IMR-90 (cell line): ENCODE data around the gene CROT. TPM values are rescaled to one million over a fixed set of nuclear protein-coding genes. Genes with fewer than 3 reads are reported as not detected.
A peak's percentile ranks its signal among the peaks of the same experiment; 100 is the strongest.

Experiments
- ATAC-seq: fragments of 200-7000 bp; cut with Tn5 transposase; 2 replicates; pipeline ENCODE4 v1.9.1; 2020; ENCODE audit warnings: low read depth, mild to moderate bottlenecking, moderate library complexity
- BruUV-seq: library from RNA; stranded (reverse); fragments of 400-500 nt; replicated peaks from 2 replicates; lab custom pipeline; 2021; lab: Mats Ljungman, UMichigan
- CTCF ChIA-PET: fragments of 300-600 bp; formaldehyde crosslinking; extraction: SDS; loops from one replicate; lab custom pipeline; 2021; ENCODE audit warnings: antibody characterized with exemption; lab: Yijun Ruan, JAX
- POLR2A ChIA-PET: fragments of 300-600 bp; sonication (Branson Sonifier 250); formaldehyde crosslinking; loops from one replicate; lab custom pipeline; 2022; ENCODE audit warnings: antibody characterized with exemption; ENCODE audit not compliant: unreplicated experiment; lab: Charles Lee
- DNase-seq: peaks from one replicate; pipeline ENCODE4 v3.0.0; 2013
- H2AFZ ChIP-seq: replicated peaks from 2 replicates; pipeline ENCODE3; 2013; ENCODE audit warnings: low read length, mild to moderate bottlenecking; ENCODE audit not compliant: poor library complexity
- H2AK5ac ChIP-seq: 2 replicates; pipeline ENCODE4 v1.6.1; 2013; ENCODE audit warnings: low read depth, low read length, inconsistent platforms
- H2AK9ac ChIP-seq: replicated peaks from 2 replicates; pipeline ENCODE3; 2013; ENCODE audit warnings: mild to moderate bottlenecking, low read depth, low read length, moderate library complexity; ENCODE audit not compliant: poor library complexity
- H2BK120ac ChIP-seq: 2 replicates; pipeline ENCODE4 v1.6.1; 2013; ENCODE audit warnings: low read depth, low read length, inconsistent platforms
- H2BK15ac ChIP-seq: 3 replicates; pipeline ENCODE4 v1.6.1; 2013; ENCODE audit warnings: low read depth, low read length, inconsistent platforms
- H2BK20ac ChIP-seq: 2 replicates; pipeline ENCODE4 v1.6.1; 2013; ENCODE audit warnings: low read depth, mild to moderate bottlenecking, inconsistent platforms, low read length, moderate library complexity
- H2BK5ac ChIP-seq: 2 replicates; pipeline ENCODE4 v1.6.1; 2013; ENCODE audit warnings: mild to moderate bottlenecking, low read depth, low read length, inconsistent platforms; ENCODE audit not compliant: poor library complexity, severe bottlenecking
- H3K14ac ChIP-seq: replicated peaks from 2 replicates; pipeline ENCODE4 v1.6.1; 2013; ENCODE audit warnings: low read depth, low read length, inconsistent platforms
- H3K18ac ChIP-seq: 2 replicates; pipeline ENCODE4 v1.6.1; 2013; ENCODE audit warnings: low read depth, low read length, control low read depth
- H3K23ac ChIP-seq: 2 replicates; pipeline ENCODE4 v1.6.1; 2013; ENCODE audit warnings: low read depth, low read length, inconsistent platforms
- H3K27ac ChIP-seq: 2 replicates; pipeline ENCODE4 v1.5.1; 2013; ENCODE audit warnings: mild to moderate bottlenecking, control low read depth, low read length; ENCODE audit not compliant: insufficient read depth
- H3K27me3 ChIP-seq: 2 replicates; pipeline ENCODE4 v1.6.1; 2013; ENCODE audit warnings: low read length; ENCODE audit not compliant: control insufficient read depth, insufficient read depth
- H3K36me3 ChIP-seq: 2 replicates; pipeline ENCODE4 v1.6.1; 2013; ENCODE audit warnings: low read length, mixed read lengths; ENCODE audit not compliant: control insufficient read depth, insufficient read depth
- H3K4ac ChIP-seq: 2 replicates; pipeline ENCODE4 v1.6.1; 2013; ENCODE audit warnings: low read depth, low read length, inconsistent platforms
- H3K4me1 ChIP-seq: 2 replicates; pipeline ENCODE4 v1.6.1; 2013; ENCODE audit warnings: low read length, mixed read lengths; ENCODE audit not compliant: control insufficient read depth, insufficient read depth
- H3K4me2 ChIP-seq: 2 replicates; pipeline ENCODE4 v1.6.1; 2013; ENCODE audit warnings: low read depth, mild to moderate bottlenecking, control low read depth, low read length, moderate library complexity
- H3K4me3 ChIP-seq: 2 replicates; pipeline ENCODE4 v1.5.1; 2013; ENCODE audit warnings: low read depth, mild to moderate bottlenecking, control low read depth, low read length, moderate library complexity; ENCODE audit not compliant: insufficient read depth
- H3K56ac ChIP-seq: 2 replicates; pipeline ENCODE4 v1.6.1; 2013; ENCODE audit warnings: low read length, inconsistent platforms; ENCODE audit not compliant: insufficient read depth; ENCODE audit errors: extremely low read depth
- H3K79me1 ChIP-seq, 2 experiments: 2 replicates each; pipeline ENCODE4 v1.6.1; 2013; ENCODE audit warnings: low read length in 2 of 2, inconsistent platforms in 1 of 2, low read depth in 1 of 2
- H3K9ac ChIP-seq: 2 replicates; pipeline ENCODE4 v1.6.1; 2013; ENCODE audit warnings: low read depth, low read length, control low read depth
- H3K9me1 ChIP-seq: 2 replicates; pipeline ENCODE4 v1.6.1; 2013; ENCODE audit warnings: low read length, inconsistent platforms; ENCODE audit not compliant: insufficient read depth
- H3K9me3 ChIP-seq: 2 replicates; pipeline ENCODE4 v1.6.1; 2013; ENCODE audit warnings: low read length; ENCODE audit not compliant: control insufficient read depth, insufficient read depth
- H4K20me1 ChIP-seq: 2 replicates; pipeline ENCODE4 v1.6.1; 2013; ENCODE audit warnings: low read length, inconsistent platforms; ENCODE audit not compliant: insufficient read depth
- H4K5ac ChIP-seq: 2 replicates; pipeline ENCODE4 v1.6.1; 2013; ENCODE audit warnings: mild to moderate bottlenecking, low read depth, low read length, control low read depth
- H4K8ac ChIP-seq, 2 experiments: 2 replicates each; pipeline ENCODE4 v1.6.1; 2013; ENCODE audit warnings: low read depth in 2 of 2, low read length in 2 of 2, control low read depth in 1 of 2, inconsistent platforms in 1 of 2
- H4K91ac ChIP-seq: 2 replicates; pipeline ENCODE4 v1.6.1; 2013; ENCODE audit warnings: low read depth, low read length, inconsistent platforms; ENCODE audit not compliant: insufficient read depth
- CEBPB ChIP-seq: IDR thresholded peaks from 2 replicates; pipeline ENCODE4 v1.6.1; 2012; ENCODE audit warnings: low read depth, low read length, improper control_type of control experiment
- CHD1 ChIP-seq: IDR thresholded peaks from 2 replicates; pipeline ENCODE4 v1.6.1; 2012; ENCODE audit warnings: low read depth, low read length, improper control_type of control experiment
- ELK1 ChIP-seq: fragments of 150-350 bp; IDR thresholded peaks from 2 replicates; pipeline ENCODE4 v1.6.1; 2016; ENCODE audit warnings: low read depth, mild to moderate bottlenecking, low read length, moderate library complexity, borderline replicate concordance
- FOS ChIP-seq: fragments of 150-350 bp; IDR thresholded peaks from 2 replicates; pipeline ENCODE4 v1.6.1; 2016; ENCODE audit warnings: low read depth, low read length
- MAFK ChIP-seq: IDR thresholded peaks from 2 replicates; pipeline ENCODE4 v1.6.1; 2012; ENCODE audit warnings: low read depth, low read length, improper control_type of control experiment
- MAZ ChIP-seq: IDR thresholded peaks from 2 replicates; pipeline ENCODE4 v1.6.1; 2012; ENCODE audit warnings: low read depth, mild to moderate bottlenecking, low read length, improper control_type of control experiment, moderate library complexity, borderline replicate concordance
- MXI1 ChIP-seq: IDR thresholded peaks from 2 replicates; pipeline ENCODE4 v1.6.1; 2012; ENCODE audit warnings: low read depth, mild to moderate bottlenecking, low read length, moderate library complexity, borderline replicate concordance
- NFE2L2 ChIP-seq: fragments of 150-350 bp; IDR thresholded peaks from 2 replicates; pipeline ENCODE4 v1.6.1; 2016; ENCODE audit warnings: low read depth, mild to moderate bottlenecking, low read length
- POLR2A ChIP-seq: IDR thresholded peaks from 2 replicates; pipeline ENCODE4 v1.6.1; 2012; ENCODE audit warnings: mild to moderate bottlenecking, low read depth, low read length
- RAD21 ChIP-seq: IDR thresholded peaks from 2 replicates; pipeline ENCODE4 v1.6.1; 2012; ENCODE audit warnings: low read length, improper control_type of control experiment
- RCOR1 ChIP-seq: IDR thresholded peaks from 2 replicates; pipeline ENCODE4 v1.6.1; 2012; ENCODE audit warnings: mild to moderate bottlenecking, low read length, improper control_type of control experiment; ENCODE audit not compliant: insufficient replicate concordance
- RFX5 ChIP-seq: IDR thresholded peaks from 2 replicates; pipeline ENCODE4 v1.8.0; 2012; ENCODE audit warnings: low read depth, mild to moderate bottlenecking, low read length, moderate library complexity
- SMC3 ChIP-seq: fragments of 150-350 bp; IDR thresholded peaks from 2 replicates; pipeline ENCODE4 v1.6.1; 2016; ENCODE audit warnings: low read depth, mild to moderate bottlenecking, antibody characterized with exemption, low read length, moderate library complexity
- WGBS, 2 experiments: methylation state at CpG; one replicate each; pipeline versions ENCODE4 v1.1.5 to v1.1.7; 2013; ENCODE audit warnings: missing lambda C conversion rate in 2 of 2; ENCODE audit not compliant: insufficient read length in 1 of 2; ENCODE audit errors: extremely low coverage in 2 of 2; 5-methylcytosine and 5-hydroxymethylcytosine counted together
- dilution Hi-C: fragments of 300-500 bp; cut with HindIII; formaldehyde crosslinking; loops from one replicate; pipeline ENCODE4 v1.14.3; 2018; ENCODE audit warnings: low sequenced_read_pairs; ENCODE audit not compliant: unreplicated experiment
- in situ Hi-C: fragments of 300-500 bp; cut with MboI; formaldehyde crosslinking; loops from 3 replicates; pipeline ENCODE4 v1.14.3; 2019; ENCODE audit warnings: low sequenced_read_pairs, inconsistent platforms, mixed read lengths
- intact Hi-C: fragments of 100-400 bp; cut with micrococcal nuclease; formaldehyde crosslinking; loops from 2 replicates; pipeline ENCODE4 v1.10.0; 2022
- polyA plus RNA-seq, 3 experiments: library from polyadenylated mRNA; depleted of rRNA; stranded (reverse); fragments of >200 nt; gene quantifications; 2 replicates each; pipeline ENCODE4 v1.2.3, GENCODE V29; 2012; ENCODE audit warnings: low replicate concordance in 1 of 3
- total RNA-seq: library from RNA; depleted of rRNA; stranded (reverse); fragments of >200 nt; gene quantifications from 2 replicates; pipeline ENCODE4 v1.2.3, GENCODE V29; 2012

Gene CROT
- total and polyA plus RNA-seq, 2 of the 4 experiments (the other 2 are of a cell fraction), result 7.5 to 10.0 TPM

GRCh38 chr7:87316846-87317552, 28.5 kb upstream of the CROT start (continued):
- TF ChIP-seq ELK1, result no peak

DNA sequence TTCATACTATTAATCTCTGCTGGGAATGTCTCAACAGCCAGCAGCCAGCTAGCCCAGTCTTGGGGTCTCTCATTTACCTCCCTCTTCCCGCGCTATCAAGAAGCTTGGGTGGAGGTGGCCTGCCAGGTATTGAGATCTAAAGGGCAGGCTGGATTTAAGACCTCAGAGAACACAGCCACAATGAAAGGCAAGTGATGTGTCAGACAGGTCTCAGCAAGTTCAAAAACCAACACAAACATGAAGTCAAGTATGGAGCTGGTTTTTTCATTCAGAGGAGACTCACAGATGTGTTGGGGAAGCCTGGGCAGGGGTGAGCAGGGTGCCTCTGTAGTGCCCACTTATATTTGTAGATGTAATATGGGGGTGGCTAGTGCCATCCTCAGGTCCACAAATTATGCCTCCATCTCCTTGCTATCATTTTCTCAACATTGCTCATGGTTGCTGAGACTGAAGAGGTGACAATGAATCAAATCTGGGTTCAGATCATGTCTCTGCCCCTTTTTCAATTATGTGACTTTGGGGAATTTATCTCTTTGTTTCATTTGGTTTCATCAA, 27.7 kb upstream of the CROT start:
- Histone ChIP-seq H3K18ac (peak overlapping the region; percentile 98), H4K20me1 (no peaks in the 10 kb centered on the region), H2BK15ac (peak overlapping the region; percentile 68; the same call in 2 of the 3 replicates), H2BK20ac (peak overlapping the region; percentile 98), H3K9me1 (peaks cover 8% of the 10 kb centered on the region; the same call in 1 of the 2 replicates), H3K9ac (peak overlapping the region; percentile 37), H3K56ac (peak overlapping the region; percentile 96), H4K8ac (peak overlapping the region; percentile 75 to 94), H3K4ac (peak overlapping the region; percentile 97), H3K4me2 (peak overlapping the region; percentile 1), H3K23ac (peak overlapping the region; percentile 90), H3K4me1 (peaks cover 19% of the 10 kb centered on the region), H3K79me1 (no peaks in the 10 kb centered on the region), H3K36me3 (no peaks in the 10 kb centered on the region), H3K14ac (peak overlapping the region; percentile 91), H3K27ac (peak overlapping the region; percentile 93), H3K4me3 (no peak overlapping the region), H3K27me3 (no peaks in the 10 kb centered on the region), H2BK5ac (peak overlapping the region; percentile 96), H2AK9ac (peak overlapping the region; percentile 65), H2AFZ (peak overlapping the region; percentile 24), H4K5ac (peak overlapping the region; percentile 65), H2BK120ac (peak overlapping the region; percentile 99), H2AK5ac (peak overlapping the region; percentile 62), H3K9me3 (no peaks in the 10 kb centered on the region), H4K91ac (peak overlapping the region; percentile 93)
- CTCF ChIA-PET, result interaction anchor here (0.9 to 5.2 kb wide), 6 partner anchors 9 to 101 kb away, joined by 3 to 38 read pairs (median 4); no protein-coding TSS in a partner anchor
- no peak for ATAC-seq
- dilution Hi-C loops (no loop called here), intact Hi-C loops (loop anchor here (1.0 to 10.0 kb wide), 3 partner anchors 81 to 257 kb away; partner anchors contain the start of gene DMTF1), in situ Hi-C loops (loop anchor here (10.0 kb wide), 1 partner anchor 557 kb away; the partner anchor contains the start of genes DBF4 and SLC25A40)
- POLR2A ChIA-PET, result interaction anchor here (0.7 to 3.6 kb wide), 3 partner anchors 27 to 102 kb away, joined by 4 to 15 read pairs (median 15); partner anchors contain the start of gene CROT
- DNase-seq, result no peak
- WGBS, 2 experiments, result no CpG with 5 or more reads among the region's 2 CpGs
- no TSS peak for BruUV-seq
- no peak for TF ChIP-seq RAD21
- TF ChIP-seq CHD1, result no peak
- TF ChIP-seq FOS, result no peak
- no peak for TF ChIP-seq RCOR1
- no peak for TF ChIP-seq CEBPB
- no peak for TF ChIP-seq MAFK
- no peak for TF ChIP-seq ELK1
- no peak for TF ChIP-seq RFX5
- TF ChIP-seq POLR2A, result no peak
- TF ChIP-seq MAZ, result no peak
- no peak for TF ChIP-seq NFE2L2
- TF ChIP-seq SMC3, result no peak
- TF ChIP-seq MXI1, result no peak
